ENCODE results near the gene HOXD12.

GRCh38 chr2:176114120-176114929, 14.7 kb downstream of the HOXD12 start:
- TF ChIP-seq, protein P1, sequence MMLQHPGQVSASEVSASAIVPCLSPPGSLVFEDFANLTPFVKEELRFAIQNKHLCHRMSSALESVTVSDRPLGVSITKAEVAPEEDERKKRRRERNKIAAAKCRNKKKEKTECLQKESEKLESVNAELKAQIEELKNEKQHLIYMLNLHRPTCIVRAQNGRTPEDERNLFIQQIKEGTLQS (IDR thresholded peaks at IDR 0.05), result no peak
- TF ChIP-seq POLR2A (IDR thresholded peaks at IDR 0.05; ENCODE audit: borderline replicate concordance, extremely low read depth, insufficient read depth, insufficient read length) (no peak), CTCF (IDR thresholded peaks at IDR 0.05 in 2 of 3, conservative IDR thresholded peaks at IDR 0.05 in 1 of 3; ENCODE audit: borderline replicate concordance in 1 of 3, insufficient read depth in 1 of 3, low read depth in 2 of 3, low read length in 2 of 3) (no peak)

Data from HCT116 (cell line).